Type B pancreatic cell (in vitro differentiated cells): ENCODE measurements around the gene ASB2. TPM values are rescaled to one million over a fixed set of nuclear protein-coding genes. Genes with fewer than 3 reads are reported as not detected.

Source experiments
- DNase-seq: peaks from one replicate; pipeline ENCODE4 v3.0.0; 2021; ENCODE audit warnings: mixed read lengths; ENCODE audit not compliant: unreplicated experiment; ENCODE audit errors: extremely low spot score
- H3K27ac Mint-ChIP-seq: 2 replicates; pipeline ENCODE4 v1.8.0; 2021; ENCODE audit warnings: mild to moderate bottlenecking, mixed read lengths
- H3K27me3 Mint-ChIP-seq: 2 replicates; pipeline ENCODE4 v1.8.0; 2021; ENCODE audit warnings: mixed read lengths
- H3K36me3 Mint-ChIP-seq: 2 replicates; pipeline ENCODE4 v1.8.0; 2021; ENCODE audit warnings: mixed read lengths
- H3K4me1 Mint-ChIP-seq: one replicate; pipeline ENCODE4 v1.8.0; 2021; ENCODE audit warnings: mixed read lengths; ENCODE audit not compliant: unreplicated experiment
- H3K4me3 Mint-ChIP-seq: 2 replicates; pipeline ENCODE4 v1.8.0; 2021; ENCODE audit warnings: mild to moderate bottlenecking, mixed read lengths
- H3K9me3 Mint-ChIP-seq: 2 replicates; pipeline ENCODE4 v1.8.0; 2021; ENCODE audit warnings: mixed read lengths
- total RNA-seq: library from RNA; stranded (reverse); gene quantifications from 2 replicates; pipeline ENCODE4 v1.2.1, GENCODE V29; 2021; ENCODE audit warnings: low replicate concordance
- TF ChIP-seq, protein P1 (sequence below): fragments of 200-600 bp; sonication (generic); conservative IDR thresholded peaks from 2 replicates; pipeline ENCODE4 v1.5.0; 2021; ENCODE audit warnings: antibody characterized with exemption, mild to moderate bottlenecking

Gene ASB2
- total RNA-seq, 1 donor from 2014 or later, result 0.60 TPM

DNA sequence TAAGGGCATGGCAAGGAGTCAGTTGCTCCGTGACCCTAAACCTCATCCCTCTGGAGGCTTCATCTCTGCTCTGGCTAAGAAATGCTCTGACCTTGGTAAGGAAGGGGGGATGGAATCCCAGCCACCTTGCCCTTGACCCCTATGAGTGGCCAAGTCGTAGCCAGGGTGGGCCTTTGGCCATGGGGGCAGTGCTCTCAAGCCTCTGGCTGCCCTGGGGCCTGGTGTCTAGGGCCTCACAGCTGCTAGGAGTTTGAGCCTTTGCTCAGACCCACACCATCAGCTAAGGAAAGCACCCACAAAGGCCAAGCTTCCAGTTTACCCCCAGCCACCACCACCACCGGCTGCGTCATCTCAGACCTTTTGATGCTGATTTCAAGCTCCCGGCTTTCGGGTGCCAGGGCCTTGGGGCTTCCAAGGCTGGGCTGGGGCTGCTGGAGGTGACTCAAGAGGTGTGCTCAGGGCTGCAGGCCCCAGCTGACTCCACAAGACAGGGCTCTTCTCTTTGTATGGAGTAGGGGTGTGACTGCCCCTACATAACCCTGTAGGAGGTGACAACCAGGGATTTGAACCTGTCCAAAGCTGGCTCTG, 3.7 kb downstream of the ASB2 start:
- H3K9me3 Mint-ChIP-seq, result no peaks in the 10 kb centered on the region
- no peak for DNase-seq
- H3K4me1 Mint-ChIP-seq, result peaks cover 8% of the 10 kb centered on the region
- no peaks in the 10 kb centered on the region for H3K36me3 Mint-ChIP-seq
- peaks cover 18% of the 10 kb centered on the region for H3K27me3 Mint-ChIP-seq
- H3K27ac Mint-ChIP-seq, result no peak overlapping the region
- H3K4me3 Mint-ChIP-seq, result no peak overlapping the region
- TF ChIP-seq, protein P1, sequence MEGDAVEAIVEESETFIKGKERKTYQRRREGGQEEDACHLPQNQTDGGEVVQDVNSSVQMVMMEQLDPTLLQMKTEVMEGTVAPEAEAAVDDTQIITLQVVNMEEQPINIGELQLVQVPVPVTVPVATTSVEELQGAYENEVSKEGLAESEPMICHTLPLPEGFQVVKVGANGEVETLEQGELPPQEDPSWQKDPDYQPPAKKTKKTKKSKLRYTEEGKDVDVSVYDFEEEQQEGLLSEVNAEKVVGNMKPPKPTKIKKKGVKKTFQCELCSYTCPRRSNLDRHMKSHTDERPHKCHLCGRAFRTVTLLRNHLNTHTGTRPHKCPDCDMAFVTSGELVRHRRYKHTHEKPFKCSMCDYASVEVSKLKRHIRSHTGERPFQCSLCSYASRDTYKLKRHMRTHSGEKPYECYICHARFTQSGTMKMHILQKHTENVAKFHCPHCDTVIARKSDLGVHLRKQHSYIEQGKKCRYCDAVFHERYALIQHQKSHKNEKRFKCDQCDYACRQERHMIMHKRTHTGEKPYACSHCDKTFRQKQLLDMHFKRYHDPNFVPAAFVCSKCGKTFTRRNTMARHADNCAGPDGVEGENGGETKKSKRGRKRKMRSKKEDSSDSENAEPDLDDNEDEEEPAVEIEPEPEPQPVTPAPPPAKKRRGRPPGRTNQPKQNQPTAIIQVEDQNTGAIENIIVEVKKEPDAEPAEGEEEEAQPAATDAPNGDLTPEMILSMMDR, result no peak

DNA sequence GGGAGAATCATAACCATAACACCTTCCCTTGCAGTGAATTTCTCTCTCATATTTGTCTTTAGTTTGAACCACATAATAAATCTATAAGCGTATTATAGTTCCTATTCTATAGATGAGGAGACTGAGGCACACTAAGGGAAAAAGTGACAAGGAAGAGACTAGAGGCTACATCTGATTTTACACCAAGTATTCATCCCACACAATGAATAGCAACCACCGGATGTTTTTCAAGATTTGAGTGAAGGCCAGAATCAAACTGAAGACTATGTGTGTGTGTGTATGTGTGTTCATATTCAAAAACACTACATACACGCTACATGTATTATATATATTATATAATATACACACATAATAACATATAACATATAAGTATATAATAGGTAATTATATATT, 4.7 kb downstream of the ASB2 start:
- no peak for DNase-seq
- Mint-ChIP-seq H3K4me3 (no peak overlapping the region), H3K9me3 (no peaks in the 10 kb centered on the region), H3K27me3 (peaks cover 14% of the 10 kb centered on the region), H3K27ac (no peak overlapping the region), H3K36me3 (no peaks in the 10 kb centered on the region), H3K4me1 (peaks cover 8% of the 10 kb centered on the region)
- TF ChIP-seq, protein P1, result no peak

DNA sequence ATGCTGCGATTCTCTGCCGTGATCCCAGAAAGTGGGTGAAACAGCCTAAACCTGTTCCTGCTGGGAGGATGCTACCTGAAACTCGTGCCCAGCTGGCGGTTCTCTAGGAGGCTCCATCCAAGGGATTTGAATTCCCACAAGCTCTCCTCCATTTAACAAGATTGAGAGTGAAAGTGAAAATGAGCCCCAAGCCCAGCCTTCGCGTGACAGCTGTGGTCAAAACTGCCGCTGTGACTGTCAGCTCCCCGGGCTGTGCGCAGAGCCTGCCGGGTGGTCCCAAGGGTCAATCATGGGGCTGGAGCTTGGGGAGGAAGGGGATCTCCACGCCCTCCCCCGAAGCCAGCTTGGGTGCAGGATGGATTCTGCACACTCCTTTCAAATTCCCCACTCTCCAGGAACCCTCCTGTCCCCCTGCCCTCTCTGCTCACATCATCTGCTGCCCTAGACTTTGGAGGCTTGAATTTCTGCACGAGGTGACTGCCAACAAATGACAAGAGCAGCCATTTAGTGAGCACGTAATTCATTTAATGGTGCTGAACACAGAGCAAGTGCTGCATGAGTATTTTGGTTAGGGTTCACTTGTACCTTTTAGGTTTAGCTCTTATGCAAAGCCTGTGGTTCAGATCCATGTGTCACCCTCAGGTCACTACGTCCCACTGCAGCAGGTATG, 5.3 kb downstream of the ASB2 start:
- H3K27ac Mint-ChIP-seq, result no peak overlapping the region
- no peak for DNase-seq
- peaks cover 12% of the 10 kb centered on the region for H3K27me3 Mint-ChIP-seq
- H3K36me3 Mint-ChIP-seq, result no peaks in the 10 kb centered on the region
- H3K9me3 Mint-ChIP-seq, result no peaks in the 10 kb centered on the region
- TF ChIP-seq, protein P1, result peak; percentile 1
- peaks cover 7% of the 10 kb centered on the region for H3K4me1 Mint-ChIP-seq
- H3K4me3 Mint-ChIP-seq, result no peak overlapping the region

DNA sequence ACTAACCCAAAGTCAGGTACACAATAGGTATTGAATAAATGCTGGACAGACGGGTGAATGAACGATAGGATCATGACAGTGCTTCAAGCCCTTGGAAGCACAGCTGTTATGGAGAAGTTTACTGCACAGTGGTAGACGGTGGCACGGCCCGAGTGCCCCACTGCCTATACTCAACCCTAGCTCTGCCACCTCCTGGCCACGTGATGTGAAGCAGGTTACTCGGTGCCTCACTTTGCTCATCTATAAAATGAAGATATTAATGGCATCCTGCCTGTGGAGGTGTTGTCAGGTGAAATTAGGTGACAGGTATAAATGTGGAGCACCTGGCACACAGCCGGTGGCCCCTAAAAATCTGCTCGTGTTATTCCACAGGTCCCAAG, 5.8 kb downstream of the ASB2 start:
- Mint-ChIP-seq H3K27ac (no peak overlapping the region), H3K27me3 (peaks cover 9% of the 10 kb centered on the region), H3K9me3 (no peaks in the 10 kb centered on the region), H3K36me3 (no peaks in the 10 kb centered on the region), H3K4me1 (peaks cover 1% of the 10 kb centered on the region), H3K4me3 (no peak overlapping the region)
- no peak for DNase-seq
- TF ChIP-seq, protein P1, result peak; percentile 40

GRCh38 chr14:93969082-93969828, 7.1 kb downstream of the ASB2 start:
- Mint-ChIP-seq H3K4me1 (no peaks in the 10 kb centered on the region), H3K27ac (no peak overlapping the region), H3K36me3 (no peaks in the 10 kb centered on the region), H3K4me3 (no peak overlapping the region), H3K9me3 (no peaks in the 10 kb centered on the region), H3K27me3 (peaks cover 8% of the 10 kb centered on the region)
- TF ChIP-seq, protein P1, result no peak
- no peak for DNase-seq
